Measurements from ENCODE around the gene CUX1. TPM values are rescaled to one million over a fixed set of nuclear protein-coding genes. Genes with fewer than 3 reads are reported as not detected.

Gene CUX1
- total RNA-seq, 1 donor from 2014 or later, result 66.4 TPM

DNA sequence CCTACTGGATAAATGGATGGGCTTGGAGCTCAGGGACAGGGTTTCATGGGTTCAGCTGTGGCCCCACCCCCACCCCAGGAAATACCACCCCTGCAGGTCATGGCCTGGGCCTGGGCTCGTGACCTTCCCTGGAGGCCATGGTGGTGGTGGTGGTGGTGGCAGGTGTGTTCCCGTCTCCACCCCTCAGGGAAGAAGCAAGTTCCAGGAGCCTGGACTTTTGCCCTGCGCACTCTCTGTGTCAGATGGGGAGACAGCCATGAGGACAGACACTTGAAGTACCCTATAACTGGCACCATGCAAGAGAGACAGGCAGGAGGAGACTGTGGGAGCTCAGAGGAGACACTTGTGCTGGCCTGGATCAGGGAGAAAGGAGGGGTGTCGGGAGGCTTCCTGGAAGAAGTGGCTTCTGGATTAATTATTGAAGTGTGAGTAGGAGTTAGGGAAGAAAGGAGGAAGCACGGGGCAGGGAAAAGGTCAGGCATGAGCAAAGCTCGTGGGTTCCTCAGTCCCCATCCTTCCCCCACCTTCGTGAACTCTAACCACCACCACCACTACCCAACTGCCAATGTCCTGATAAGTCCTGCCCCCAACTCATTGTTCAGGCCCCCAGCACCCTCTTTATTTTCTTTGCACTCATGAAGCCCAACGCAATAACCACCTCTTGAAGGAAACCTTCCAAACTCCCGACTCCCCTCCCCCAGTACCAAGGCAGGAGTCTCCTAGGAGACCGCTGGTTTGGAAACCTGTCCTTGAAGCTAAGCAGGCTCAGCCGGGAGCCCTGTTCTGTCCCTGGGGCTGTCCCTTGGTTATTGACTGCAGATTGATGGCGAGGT, 478.1 kb downstream of the CUX1 start:
- Histone ChIP-seq H3K79me2 (ENCODE audit: low read depth) (no peaks in the 10 kb centered on the region), H3F3A (ENCODE audit: low read depth) (no peaks in the 10 kb centered on the region), H3K4me1 (peaks cover 5% of the 10 kb centered on the region), H3K27me3 (peaks cover 14% of the 10 kb centered on the region), H4K20me1 (ENCODE audit: low read depth) (peaks cover 77% of the 10 kb centered on the region), H3K27ac (no peak overlapping the region), H3K36me3 (no peaks in the 10 kb centered on the region), H3K9ac (no peak overlapping the region), H2AFZ (replicated peaks) (no peak overlapping the region), H3K4me3 (no peak overlapping the region), H3K9me3 (ENCODE audit: low read depth) (no peaks in the 10 kb centered on the region), H3K4me2 (no peak overlapping the region)
- TF ChIP-seq, protein P1, sequence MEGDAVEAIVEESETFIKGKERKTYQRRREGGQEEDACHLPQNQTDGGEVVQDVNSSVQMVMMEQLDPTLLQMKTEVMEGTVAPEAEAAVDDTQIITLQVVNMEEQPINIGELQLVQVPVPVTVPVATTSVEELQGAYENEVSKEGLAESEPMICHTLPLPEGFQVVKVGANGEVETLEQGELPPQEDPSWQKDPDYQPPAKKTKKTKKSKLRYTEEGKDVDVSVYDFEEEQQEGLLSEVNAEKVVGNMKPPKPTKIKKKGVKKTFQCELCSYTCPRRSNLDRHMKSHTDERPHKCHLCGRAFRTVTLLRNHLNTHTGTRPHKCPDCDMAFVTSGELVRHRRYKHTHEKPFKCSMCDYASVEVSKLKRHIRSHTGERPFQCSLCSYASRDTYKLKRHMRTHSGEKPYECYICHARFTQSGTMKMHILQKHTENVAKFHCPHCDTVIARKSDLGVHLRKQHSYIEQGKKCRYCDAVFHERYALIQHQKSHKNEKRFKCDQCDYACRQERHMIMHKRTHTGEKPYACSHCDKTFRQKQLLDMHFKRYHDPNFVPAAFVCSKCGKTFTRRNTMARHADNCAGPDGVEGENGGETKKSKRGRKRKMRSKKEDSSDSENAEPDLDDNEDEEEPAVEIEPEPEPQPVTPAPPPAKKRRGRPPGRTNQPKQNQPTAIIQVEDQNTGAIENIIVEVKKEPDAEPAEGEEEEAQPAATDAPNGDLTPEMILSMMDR (IDR thresholded peaks at IDR 0.05), result no peak
- TF ChIP-seq EZH2 (IDR thresholded peaks at IDR 0.05) (no peak), EZH2phosphoT487 (IDR thresholded peaks at IDR 0.05) (no peak)
- DNase-seq (ENCODE audit: low spot score), result no peak
- Mint-ChIP-seq H3K36me3 (peaks cover 5% of the 10 kb centered on the region), H3K27ac (peak overlapping the region; percentile 50), H3K27me3 (ENCODE audit: insufficient read depth, low read depth) (peaks cover 3% of the 10 kb centered on the region), H3K4me1 (peaks cover 25% of the 10 kb centered on the region), H3K4me3 (peak overlapping the region; percentile 72), H3K9me3 (no peaks in the 10 kb centered on the region)

DNA sequence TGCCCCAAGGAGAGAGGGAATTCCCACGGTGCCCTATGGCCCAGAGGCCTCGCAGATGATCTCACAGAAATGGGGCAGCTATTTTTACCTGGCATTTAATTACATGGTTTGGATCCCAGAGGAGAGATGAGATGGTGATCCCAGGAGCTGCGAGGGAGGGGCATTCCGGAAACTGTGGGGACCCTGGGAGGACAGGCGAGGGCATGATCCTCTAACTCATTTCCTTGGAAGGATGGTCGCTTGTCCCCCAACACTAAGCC, 478.7 kb downstream of the CUX1 start:
- Histone ChIP-seq H3K9ac (no peak overlapping the region), H3K27ac (no peak overlapping the region), H3K36me3 (no peaks in the 10 kb centered on the region), H3K4me2 (no peak overlapping the region), H3K27me3 (peaks cover 18% of the 10 kb centered on the region), H3F3A (ENCODE audit: low read depth) (no peaks in the 10 kb centered on the region), H3K4me3 (no peak overlapping the region), H4K20me1 (ENCODE audit: low read depth) (peaks cover 73% of the 10 kb centered on the region), H2AFZ (replicated peaks) (no peak overlapping the region), H3K79me2 (ENCODE audit: low read depth) (no peaks in the 10 kb centered on the region), H3K9me3 (ENCODE audit: low read depth) (no peaks in the 10 kb centered on the region), H3K4me1 (peaks cover 5% of the 10 kb centered on the region)
- no peak for DNase-seq (ENCODE audit: low spot score)
- Mint-ChIP-seq H3K4me3 (peak overlapping the region; percentile 72), H3K27me3 (ENCODE audit: insufficient read depth, low read depth) (peaks cover 3% of the 10 kb centered on the region), H3K36me3 (peaks cover 5% of the 10 kb centered on the region), H3K27ac (peak overlapping the region; percentile 50), H3K9me3 (no peaks in the 10 kb centered on the region), H3K4me1 (peaks cover 25% of the 10 kb centered on the region)
- TF ChIP-seq EZH2 (IDR thresholded peaks at IDR 0.05) (no peak), EZH2phosphoT487 (IDR thresholded peaks at IDR 0.05) (no peak)
- TF ChIP-seq, protein P1 (IDR thresholded peaks at IDR 0.05), result no peak

DNA sequence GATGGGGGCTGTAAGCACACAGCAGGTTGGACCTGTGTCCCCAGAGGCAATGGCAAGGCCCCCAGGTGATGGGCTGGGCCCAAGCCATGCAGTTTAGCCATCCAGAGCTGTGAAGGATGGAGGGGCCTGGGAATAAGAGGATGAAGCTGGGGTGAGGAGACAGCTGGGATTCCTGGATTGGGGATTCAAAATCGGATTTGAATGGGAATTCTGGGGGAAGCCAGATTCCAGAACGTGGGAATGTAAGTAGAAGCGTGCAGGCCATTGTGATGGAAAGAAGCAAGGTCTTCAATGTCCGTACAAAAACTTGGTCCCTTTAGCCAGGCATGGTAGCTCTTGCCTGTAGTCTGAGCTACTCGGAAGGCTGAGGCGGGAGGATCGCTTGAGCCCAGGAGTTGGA, 479.1 kb downstream of the CUX1 start:
- Histone ChIP-seq H3K27me3 (peaks cover 18% of the 10 kb centered on the region), H3K4me3 (no peak overlapping the region), H3F3A (ENCODE audit: low read depth) (no peaks in the 10 kb centered on the region), H4K20me1 (ENCODE audit: low read depth) (peaks cover 71% of the 10 kb centered on the region), H3K27ac (no peak overlapping the region), H3K4me1 (peaks cover 5% of the 10 kb centered on the region), H3K4me2 (no peak overlapping the region), H3K79me2 (ENCODE audit: low read depth) (no peaks in the 10 kb centered on the region), H3K9me3 (ENCODE audit: low read depth) (no peaks in the 10 kb centered on the region), H3K36me3 (no peaks in the 10 kb centered on the region), H3K9ac (no peak overlapping the region), H2AFZ (replicated peaks) (no peak overlapping the region)
- Mint-ChIP-seq H3K4me1 (peaks cover 21% of the 10 kb centered on the region), H3K27ac (no peak overlapping the region), H3K36me3 (peaks cover 5% of the 10 kb centered on the region), H3K27me3 (ENCODE audit: insufficient read depth, low read depth) (peaks cover 3% of the 10 kb centered on the region), H3K9me3 (no peaks in the 10 kb centered on the region), H3K4me3 (no peak overlapping the region)
- TF ChIP-seq, protein P1 (IDR thresholded peaks at IDR 0.05), result no peak
- TF ChIP-seq EZH2phosphoT487 (IDR thresholded peaks at IDR 0.05) (no peak), EZH2 (IDR thresholded peaks at IDR 0.05) (no peak)
- no peak for DNase-seq (ENCODE audit: low spot score)

Measured in neural progenitor cell (in vitro differentiated cells).